CD14-positive monocyte (primary cell): Measurements from ENCODE around the gene CDH12. TPM values are rescaled to one million over a fixed set of nuclear protein-coding genes. Genes with fewer than 3 reads are reported as not detected.
"Not testable (repeated sequence)": the region's sequence is repeated elsewhere in the genome, so short reads cannot be mapped to it uniquely, and the experiment has no call there.

ENCODE experiments used
- DNase-seq, 3 donors: peaks; one replicate each; pipeline ENCODE4 v3.0.0-alpha.2; 2011 to 2022
- H2AFZ ChIP-seq: 2 replicates; pipeline ENCODE4 v1.6.0; 2012; ENCODE audit warnings: mild to moderate bottlenecking, low read depth, low read length, inconsistent platforms; ENCODE audit not compliant: insufficient read depth, poor library complexity, severe bottlenecking
- H3K27ac ChIP-seq, 2 donors: 1 replicate in 1 of 2; 2 replicates in 1 of 2; pipeline ENCODE4 v1.5.1; 2012 to 2013; ENCODE audit warnings: low read length in 2 of 2, control low read depth in 1 of 2, inconsistent platforms in 1 of 2, low read depth in 1 of 2, mild to moderate bottlenecking in 1 of 2
- H3K27me3 ChIP-seq, 2 donors: one replicate each; pipeline versions ENCODE4 v1.6.0 to v1.6.1; 2011 to 2013; ENCODE audit warnings: low read length in 2 of 2; ENCODE audit not compliant: control insufficient read depth in 2 of 2, insufficient read depth in 2 of 2
- H3K36me3 ChIP-seq, 2 donors: replicated peaks in 1 of 2; 1 replicate in 1 of 2; 2 replicates in 1 of 2; pipeline versions ENCODE4 v1.5.1 to v1.6.1; 2012 to 2013; ENCODE audit warnings: low read length in 2 of 2, control low read depth in 1 of 2, inconsistent platforms in 1 of 2, mild to moderate bottlenecking in 1 of 2; ENCODE audit not compliant: insufficient read depth in 2 of 2, control insufficient read depth in 1 of 2
- H3K4me1 ChIP-seq, 2 donors: 1 replicate in 1 of 2; 2 replicates in 1 of 2; pipeline versions ENCODE4 v1.5.1 to v1.6.1; 2012 to 2013; ENCODE audit warnings: low read length in 2 of 2, control low read depth in 1 of 2, inconsistent platforms in 1 of 2, mild to moderate bottlenecking in 1 of 2, moderate library complexity in 1 of 2; ENCODE audit not compliant: insufficient read depth in 2 of 2, control insufficient read depth in 1 of 2
- H3K4me2 ChIP-seq: replicated peaks from 2 replicates; pipeline ENCODE3; 2012; ENCODE audit warnings: low read length, moderate library complexity, mild to moderate bottlenecking; ENCODE audit not compliant: poor library complexity, severe bottlenecking; ENCODE audit errors: extremely low read depth
- H3K4me3 ChIP-seq, 3 experiments: fragments of 200-600 bp in 1 of 3; sonication (generic) in 1 of 3; replicated peaks in 1 of 3; 1 replicate in 2 of 3; 2 replicates in 1 of 3; pipeline ENCODE4 v1.5.1; 2011 to 2013; ENCODE audit warnings: low read length in 3 of 3, mild to moderate bottlenecking in 3 of 3, control low read depth in 2 of 3, low read depth in 2 of 3, inconsistent platforms in 1 of 3, moderate library complexity in 1 of 3
- H3K79me2 ChIP-seq: 2 replicates; pipeline ENCODE4 v1.6.0; 2012; ENCODE audit warnings: mild to moderate bottlenecking, control low read depth, inconsistent platforms, low read length, moderate library complexity; ENCODE audit not compliant: insufficient read depth
- H3K9ac ChIP-seq: 2 replicates; pipeline ENCODE4 v1.6.0; 2017; ENCODE audit warnings: low read length, mild to moderate bottlenecking; ENCODE audit not compliant: insufficient read depth, poor library complexity, severe bottlenecking
- H3K9me3 ChIP-seq, 2 donors: replicated peaks in 1 of 2; 1 replicate in 1 of 2; 2 replicates in 1 of 2; pipeline versions ENCODE4 v1.5.1 to v1.6.1; 2012 to 2013; ENCODE audit warnings: low read length in 2 of 2, control low read depth in 1 of 2; ENCODE audit not compliant: control insufficient read depth in 1 of 2, insufficient read depth in 1 of 2
- H4K20me1 ChIP-seq: 2 replicates; pipeline ENCODE4 v1.6.0; 2012; ENCODE audit warnings: mild to moderate bottlenecking, low read length, control low read depth, moderate library complexity; ENCODE audit not compliant: insufficient read depth
- H3K27ac Mint-ChIP-seq, 7 donors: one replicate each; pipeline ENCODE4 v1.8.0; 2020; ENCODE audit warnings: mild to moderate bottlenecking in 7 of 7, mixed read lengths in 7 of 7, moderate library complexity in 6 of 7, inconsistent platforms in 2 of 7
- H3K27me3 Mint-ChIP-seq, 3 donors: one replicate each; pipeline ENCODE4 v1.8.0; 2021 to 2022; ENCODE audit warnings: low read depth in 3 of 3, mild to moderate bottlenecking in 3 of 3, mixed read lengths in 3 of 3, moderate library complexity in 3 of 3, inconsistent platforms in 1 of 3
- H3K36me3 Mint-ChIP-seq, 2 donors: one replicate each; pipeline ENCODE4 v1.8.0; 2020; ENCODE audit warnings: mixed read lengths in 2 of 2, inconsistent platforms in 1 of 2, mild to moderate bottlenecking in 1 of 2
- H3K4me1 Mint-ChIP-seq: one replicate; pipeline ENCODE4 v1.8.0; 2020; ENCODE audit warnings: mild to moderate bottlenecking, mixed read lengths
- H3K4me3 Mint-ChIP-seq, 2 donors: one replicate each; pipeline ENCODE4 v1.8.0; 2020; ENCODE audit warnings: mild to moderate bottlenecking in 2 of 2, mixed read lengths in 2 of 2, moderate library complexity in 1 of 2
- H3K9me3 Mint-ChIP-seq, 7 donors: one replicate each; pipeline ENCODE4 v1.8.0; 2020 to 2022; ENCODE audit warnings: mixed read lengths in 7 of 7, mild to moderate bottlenecking in 6 of 7, moderate library complexity in 6 of 7, inconsistent platforms in 2 of 7
- CTCF ChIP-seq: fragments of 200-600 bp; IDR thresholded peaks from one replicate; pipeline ENCODE4 v1.8.0; 2022; ENCODE audit warnings: antibody characterized with exemption, mild to moderate bottlenecking
- WGBS: methylation state at CpG from one replicate; pipeline ENCODE4 v1.1.5; 2013; ENCODE audit warnings: missing lambda C conversion rate; ENCODE audit not compliant: insufficient coverage; 5-methylcytosine and 5-hydroxymethylcytosine counted together
- intact Hi-C, 2 donors: fragments of 100-400 bp; cut with micrococcal nuclease; formaldehyde crosslinking; loops; one replicate each; pipeline versions ENCODE4 v1.15.0 to v1.15.1; 2023
- polyA plus RNA-seq, 3 donors: library from polyadenylated mRNA; depleted of rRNA in 1 of 3; unstranded in 2 of 3; stranded (reverse) in 1 of 3; fragments of 300-500 nt in 2 of 3; fragments of >200 nt in 1 of 3; fragmentation: Illumina TruSeq in 2 of 3; gene quantifications; 1 replicate in 2 of 3; 2 replicates in 1 of 3; pipeline ENCODE4 v1.2.3, GENCODE V29; 2012 to 2021

Gene CDH12
- polyA plus RNA-seq, 3 donors: not detected

GRCh38 chr5:21985799-21986198, 867.3 kb downstream of the CDH12 start:
- H3K9me3 Mint-ChIP-seq: not testable (repeated sequence)

GRCh38 chr5:21951571-21951970, 901.6 kb downstream of the CDH12 start:
- H3K4me1 ChIP-seq, H3K4me2 ChIP-seq, H3K27me3 ChIP-seq, H3K27me3 Mint-ChIP-seq, H3K9ac ChIP-seq, H3K36me3 Mint-ChIP-seq, H3K79me2 ChIP-seq, H3K4me3 Mint-ChIP-seq, DNase-seq, H2AFZ ChIP-seq, H4K20me1 ChIP-seq, H3K4me1 Mint-ChIP-seq, H3K9me3 Mint-ChIP-seq, H3K9me3 ChIP-seq, H3K27ac ChIP-seq, H3K27ac Mint-ChIP-seq, intact Hi-C loops, H3K36me3 ChIP-seq, H3K4me3 ChIP-seq: not testable (repeated sequence)
- WGBS: no CpG with 5 or more reads among the region's 1 CpG

More at GRCh38 chr5:21985799-21986198, 867.3 kb downstream of the CDH12 start:
- H3K36me3 Mint-ChIP-seq, H3K4me3 Mint-ChIP-seq, H3K4me3 ChIP-seq, H3K4me1 ChIP-seq, DNase-seq, H3K27ac Mint-ChIP-seq, H2AFZ ChIP-seq, H3K27me3 Mint-ChIP-seq, H3K36me3 ChIP-seq, H3K4me2 ChIP-seq, H4K20me1 ChIP-seq, H3K9me3 ChIP-seq, H3K4me1 Mint-ChIP-seq, H3K27me3 ChIP-seq, H3K27ac ChIP-seq, H3K79me2 ChIP-seq, intact Hi-C loops, H3K9ac ChIP-seq: not testable (repeated sequence)
- WGBS: no CpG with 5 or more reads among the region's 1 CpG

- no peaks in the 10 kb centered on the region for H3K36me3 ChIP-seq
- no peak overlapping the region for H2AFZ ChIP-seq
- intact Hi-C loops: no loop called here
- peaks cover 0 to 2% (median 0%) of the 10 kb centered on the region in 3 donors for H3K27me3 Mint-ChIP-seq
- H3K27ac ChIP-seq: no peak overlapping the region
- H3K79me2 ChIP-seq: no peaks in the 10 kb centered on the region
- H3K4me1 ChIP-seq: no peaks in the 10 kb centered on the region
- WGBS: no CpG with 5 or more reads among the region's 1 CpG
- H3K27ac Mint-ChIP-seq: no peak overlapping the region
- no peaks in the 10 kb centered on the region for H3K9me3 ChIP-seq
- no peaks in the 10 kb centered on the region for H3K27me3 ChIP-seq
- H3K9me3 Mint-ChIP-seq: peaks cover 0 to 11% (median 4%) of the 10 kb centered on the region in 7 donors
- H3K9ac ChIP-seq: no peak overlapping the region
- no peaks in the 10 kb centered on the region for H3K4me1 Mint-ChIP-seq
- TF ChIP-seq CTCF: no peak
- H3K4me3 ChIP-seq: no peak overlapping the region
- no peak overlapping the region for H3K4me3 Mint-ChIP-seq
- H4K20me1 ChIP-seq: no peaks in the 10 kb centered on the region
- no peak for DNase-seq
- H3K4me2 ChIP-seq: no peak overlapping the region
- no peaks in the 10 kb centered on the region for H3K36me3 Mint-ChIP-seq
Measured at GRCh38 chr5:21931116-21931515, 922.0 kb downstream of the CDH12 start.
